Caco-2 (cell line): ENCODE measurements around the gene DLG1. TPM values are rescaled to one million over a fixed set of nuclear protein-coding genes. Genes with fewer than 3 reads are reported as not detected.
A peak's percentile ranks its signal among the peaks of the same experiment; 100 is the strongest.

Experiments
- BruUV-seq: library from RNA; stranded (reverse); fragments of 400-500 nt; replicated peaks from 2 replicates; lab custom pipeline; 2021; lab: Mats Ljungman, UMichigan
- CTCF ChIA-PET: fragments of 300-600 bp; sonication (Branson Sonifier 250); formaldehyde crosslinking; loops from one replicate; lab custom pipeline; 2022; ENCODE audit warnings: antibody characterized with exemption; lab: Charles Lee
- POLR2A ChIA-PET: fragments of 300-600 bp; sonication (Branson Sonifier 250); formaldehyde crosslinking; loops from one replicate; lab custom pipeline; 2022; ENCODE audit warnings: antibody characterized with exemption; lab: Charles Lee
- DNase-seq, 2 experiments: peaks; one replicate each; pipeline versions ENCODE4 v3.0.0 to v3.0.0-alpha.2; 2020 to 2022
- H3K27me3 ChIP-seq: replicated peaks from 2 replicates; pipeline ENCODE4 v1.6.0; 2011; ENCODE audit warnings: low read length; ENCODE audit not compliant: control insufficient read depth, insufficient read depth
- H3K36me3 ChIP-seq: 2 replicates; pipeline ENCODE4 v1.5.1; 2011; ENCODE audit warnings: low read length; ENCODE audit not compliant: control insufficient read depth, insufficient read depth
- H3K4me1 ChIP-seq: fragments of 250-450 bp; sonication (Bioruptor Pico); 2 replicates; pipeline ENCODE4 v1.5.1; 2020; ENCODE audit warnings: mild to moderate bottlenecking
- H3K4me3 ChIP-seq: 2 replicates; pipeline ENCODE4 v1.5.1; 2011; ENCODE audit warnings: low read depth, mild to moderate bottlenecking, control low read depth, low read length
- H3K9me3 ChIP-seq: fragments of 250-450 bp; sonication (Bioruptor Pico); 2 replicates; pipeline ENCODE4 v1.5.1; 2020; ENCODE audit warnings: mild to moderate bottlenecking, moderate library complexity
- H3K27ac Mint-ChIP-seq: one replicate; pipeline ENCODE4 v1.8.0; 2022; ENCODE audit warnings: mixed read lengths; ENCODE audit not compliant: unreplicated experiment
- H3K27me3 Mint-ChIP-seq: one replicate; pipeline ENCODE4 v1.8.0; 2022; ENCODE audit warnings: mixed read lengths; ENCODE audit not compliant: insufficient read depth, unreplicated experiment
- H3K36me3 Mint-ChIP-seq: one replicate; pipeline ENCODE4 v1.8.0; 2022; ENCODE audit warnings: mild to moderate bottlenecking, mixed read lengths; ENCODE audit not compliant: insufficient read depth, unreplicated experiment
- H3K4me1 Mint-ChIP-seq: one replicate; pipeline ENCODE4 v1.8.0; 2022; ENCODE audit warnings: low read depth, mixed read lengths; ENCODE audit not compliant: unreplicated experiment
- H3K4me3 Mint-ChIP-seq: one replicate; pipeline ENCODE4 v1.8.0; 2022; ENCODE audit warnings: mild to moderate bottlenecking, moderate library complexity, mixed read lengths; ENCODE audit not compliant: unreplicated experiment
- H3K9me3 Mint-ChIP-seq: one replicate; pipeline ENCODE4 v1.8.0; 2022; ENCODE audit warnings: mixed read lengths; ENCODE audit not compliant: unreplicated experiment
- CTCF ChIP-seq, 2 experiments: fragments of 200-600 bp in 1 of 2; IDR thresholded peaks; 1 replicate in 1 of 2; 2 replicates in 1 of 2; pipeline versions ENCODE4 v1.5.1 to v1.8.0; 2011 to 2022; ENCODE audit warnings: antibody characterized with exemption in 1 of 2, control low read depth in 1 of 2, inconsistent platforms in 1 of 2, low read depth in 1 of 2, low read length in 1 of 2, mild to moderate bottlenecking in 1 of 2, moderate library complexity in 1 of 2; ENCODE audit not compliant: insufficient read depth in 1 of 2, severe bottlenecking in 1 of 2, unreplicated experiment in 1 of 2
- intact Hi-C: fragments of 100-400 bp; cut with micrococcal nuclease; formaldehyde crosslinking; loops from one replicate; pipeline ENCODE4 v1.10.0; 2022; ENCODE audit not compliant: unreplicated experiment
- total RNA-seq: library from RNA; stranded (reverse); gene quantifications from 2 replicates; pipeline ENCODE4 v1.2.3, GENCODE V29; 2022

The DLG1 gene
- total RNA-seq, 1 experiment from 2014 or later = 167 TPM

- no peak for TF ChIP-seq CTCF (IDR thresholded peaks at IDR 0.05; ENCODE audit: insufficient read depth in 1 of 2, low read depth in 1 of 2, low read length in 1 of 2, severe bottlenecking in 1 of 2, unreplicated experiment in 1 of 2)
- CTCF ChIA-PET = interaction anchor here (0.6 to 1.5 kb wide), 7 partner anchors 33 to 590 kb away, joined by 3 to 7 read pairs (median 4); no protein-coding TSS in a partner anchor
- peaks cover 28% of the 10 kb centered on the region for H3K4me1 ChIP-seq
- peak overlapping the region; percentile 73 for H3K4me3 Mint-ChIP-seq
- no peaks in the 10 kb centered on the region for H3K9me3 ChIP-seq
- no peaks in the 10 kb centered on the region for H3K27me3 Mint-ChIP-seq
- intact Hi-C loops = loop anchor here (1.0 to 5.0 kb wide), 4 partner anchors 37 to 210 kb away; no protein-coding TSS in a partner anchor
- peaks cover 19% of the 10 kb centered on the region for H3K4me1 Mint-ChIP-seq
- POLR2A ChIA-PET = interaction anchor here (0.6 to 1.3 kb wide), 13 partner anchors 9 to 1013 kb away, joined by 3 to 15 read pairs (median 5); no protein-coding TSS in a partner anchor
- peak; percentile 93 to 94 for DNase-seq
- BruUV-seq = TSS peak; percentile 6
- peak overlapping the region; percentile 95 for H3K27ac Mint-ChIP-seq
- no peaks in the 10 kb centered on the region for H3K27me3 ChIP-seq
- peak overlapping the region; percentile 88 for H3K4me3 ChIP-seq
- peaks cover 56% of the 10 kb centered on the region for H3K36me3 Mint-ChIP-seq
- no peaks in the 10 kb centered on the region for H3K36me3 ChIP-seq
- no peaks in the 10 kb centered on the region for H3K9me3 Mint-ChIP-seq
These were observed 704 bp downstream of the DLG1 start for GRCh38 chr3:197297476-197298340.

GRCh38 chr3:197297002-197297401, 1.4 kb downstream of the DLG1 start:
- Histone ChIP-seq H3K36me3 (no peaks in the 10 kb centered on the region), H3K4me3 (peak overlapping the region; percentile 88), H3K4me1 (peaks cover 29% of the 10 kb centered on the region; the same call in 1 of the 2 replicates), H3K9me3 (no peaks in the 10 kb centered on the region), H3K27me3 (no peaks in the 10 kb centered on the region)
- CTCF ChIA-PET = interaction anchor here (0.6 to 1.5 kb wide), 2 partner anchors 157 to 187 kb away, joined by 5 read pairs; no protein-coding TSS in a partner anchor
- Mint-ChIP-seq H3K4me1 (peaks cover 16% of the 10 kb centered on the region), H3K36me3 (peaks cover 63% of the 10 kb centered on the region), H3K27ac (peak overlapping the region; percentile 95), H3K4me3 (peak overlapping the region; percentile 73), H3K27me3 (no peaks in the 10 kb centered on the region), H3K9me3 (no peaks in the 10 kb centered on the region)
- intact Hi-C loops = loop anchor here (5.0 kb wide), 1 partner anchor 210 kb away; no protein-coding TSS in a partner anchor
- DNase-seq = no peak
- POLR2A ChIA-PET = interaction anchor here (1.1 to 1.3 kb wide), 3 partner anchors 37 to 75 kb away, joined by 3 to 14 read pairs (median 4); no protein-coding TSS in a partner anchor
- no peak for TF ChIP-seq CTCF (IDR thresholded peaks at IDR 0.05; ENCODE audit: insufficient read depth in 1 of 2, low read depth in 1 of 2, low read length in 1 of 2, severe bottlenecking in 1 of 2, unreplicated experiment in 1 of 2)
- BruUV-seq = TSS peak; percentile 21

GRCh38 chr3:197296545-197296944, 1.9 kb downstream of the DLG1 start:
- ChIA-PET POLR2A (no interaction called here), CTCF (no interaction called here)
- peaks cover 20% of the 10 kb centered on the region for H3K4me1 Mint-ChIP-seq
- no peaks in the 10 kb centered on the region for H3K9me3 Mint-ChIP-seq
- peaks cover 68% of the 10 kb centered on the region for H3K36me3 Mint-ChIP-seq
- Histone ChIP-seq H3K4me1 (peaks cover 30% of the 10 kb centered on the region; the same call in 1 of the 2 replicates), H3K9me3 (no peaks in the 10 kb centered on the region), H3K36me3 (no peaks in the 10 kb centered on the region), H3K4me3 (peak overlapping the region; percentile 88), H3K27me3 (no peaks in the 10 kb centered on the region)
- no peak for DNase-seq
- no TSS peak for BruUV-seq
- peak overlapping the region; percentile 73 for H3K4me3 Mint-ChIP-seq
- intact Hi-C loops = loop anchor here (5.0 kb wide), 1 partner anchor 211 kb away; no protein-coding TSS in a partner anchor
- no peak for TF ChIP-seq CTCF (IDR thresholded peaks at IDR 0.05; ENCODE audit: insufficient read depth in 1 of 2, low read depth in 1 of 2, low read length in 1 of 2, severe bottlenecking in 1 of 2, unreplicated experiment in 1 of 2)
- no peaks in the 10 kb centered on the region for H3K27me3 Mint-ChIP-seq
- peak overlapping the region; percentile 95 for H3K27ac Mint-ChIP-seq
